IMR-90 (cell line): ENCODE measurements around the gene THAP10. TPM values are rescaled to one million over a fixed set of nuclear protein-coding genes. Genes with fewer than 3 reads are reported as not detected.

ENCODE experiments used
- ATAC-seq: fragments of 200-7000 bp; cut with Tn5 transposase; 2 replicates; pipeline ENCODE4 v1.9.1; 2020; ENCODE audit warnings: low read depth, mild to moderate bottlenecking, moderate library complexity
- BruUV-seq: library from RNA; stranded (reverse); fragments of 400-500 nt; replicated peaks from 2 replicates; lab custom pipeline; 2021; lab: Mats Ljungman, UMichigan
- CTCF ChIA-PET: fragments of 300-600 bp; formaldehyde crosslinking; extraction: SDS; loops from one replicate; lab custom pipeline; 2021; ENCODE audit warnings: antibody characterized with exemption; lab: Yijun Ruan, JAX
- POLR2A ChIA-PET: fragments of 300-600 bp; sonication (Branson Sonifier 250); formaldehyde crosslinking; loops from one replicate; lab custom pipeline; 2022; ENCODE audit warnings: antibody characterized with exemption; ENCODE audit not compliant: unreplicated experiment; lab: Charles Lee
- DNase-seq: peaks from one replicate; pipeline ENCODE4 v3.0.0; 2013
- H2AFZ ChIP-seq: replicated peaks from 2 replicates; pipeline ENCODE3; 2013; ENCODE audit warnings: low read length, mild to moderate bottlenecking; ENCODE audit not compliant: poor library complexity
- H2AK5ac ChIP-seq: 2 replicates; pipeline ENCODE4 v1.6.1; 2013; ENCODE audit warnings: low read depth, low read length, inconsistent platforms
- H2AK9ac ChIP-seq: replicated peaks from 2 replicates; pipeline ENCODE3; 2013; ENCODE audit warnings: mild to moderate bottlenecking, low read depth, low read length, moderate library complexity; ENCODE audit not compliant: poor library complexity
- H2BK120ac ChIP-seq: 2 replicates; pipeline ENCODE4 v1.6.1; 2013; ENCODE audit warnings: low read depth, low read length, inconsistent platforms
- H2BK15ac ChIP-seq: 3 replicates; pipeline ENCODE4 v1.6.1; 2013; ENCODE audit warnings: low read depth, low read length, inconsistent platforms
- H2BK20ac ChIP-seq: 2 replicates; pipeline ENCODE4 v1.6.1; 2013; ENCODE audit warnings: low read depth, mild to moderate bottlenecking, inconsistent platforms, low read length, moderate library complexity
- H2BK5ac ChIP-seq: 2 replicates; pipeline ENCODE4 v1.6.1; 2013; ENCODE audit warnings: mild to moderate bottlenecking, low read depth, low read length, inconsistent platforms; ENCODE audit not compliant: poor library complexity, severe bottlenecking
- H3K14ac ChIP-seq: replicated peaks from 2 replicates; pipeline ENCODE4 v1.6.1; 2013; ENCODE audit warnings: low read depth, low read length, inconsistent platforms
- H3K18ac ChIP-seq: 2 replicates; pipeline ENCODE4 v1.6.1; 2013; ENCODE audit warnings: low read depth, low read length, control low read depth
- H3K23ac ChIP-seq: 2 replicates; pipeline ENCODE4 v1.6.1; 2013; ENCODE audit warnings: low read depth, low read length, inconsistent platforms
- H3K27ac ChIP-seq: 2 replicates; pipeline ENCODE4 v1.5.1; 2013; ENCODE audit warnings: mild to moderate bottlenecking, control low read depth, low read length; ENCODE audit not compliant: insufficient read depth
- H3K27me3 ChIP-seq: 2 replicates; pipeline ENCODE4 v1.6.1; 2013; ENCODE audit warnings: low read length; ENCODE audit not compliant: control insufficient read depth, insufficient read depth
- H3K36me3 ChIP-seq: 2 replicates; pipeline ENCODE4 v1.6.1; 2013; ENCODE audit warnings: low read length, mixed read lengths; ENCODE audit not compliant: control insufficient read depth, insufficient read depth
- H3K4ac ChIP-seq: 2 replicates; pipeline ENCODE4 v1.6.1; 2013; ENCODE audit warnings: low read depth, low read length, inconsistent platforms
- H3K4me1 ChIP-seq: 2 replicates; pipeline ENCODE4 v1.6.1; 2013; ENCODE audit warnings: low read length, mixed read lengths; ENCODE audit not compliant: control insufficient read depth, insufficient read depth
- H3K4me2 ChIP-seq: 2 replicates; pipeline ENCODE4 v1.6.1; 2013; ENCODE audit warnings: low read depth, mild to moderate bottlenecking, control low read depth, low read length, moderate library complexity
- H3K4me3 ChIP-seq: 2 replicates; pipeline ENCODE4 v1.5.1; 2013; ENCODE audit warnings: low read depth, mild to moderate bottlenecking, control low read depth, low read length, moderate library complexity; ENCODE audit not compliant: insufficient read depth
- H3K56ac ChIP-seq: 2 replicates; pipeline ENCODE4 v1.6.1; 2013; ENCODE audit warnings: low read length, inconsistent platforms; ENCODE audit not compliant: insufficient read depth; ENCODE audit errors: extremely low read depth
- H3K79me1 ChIP-seq, 2 experiments: 2 replicates each; pipeline ENCODE4 v1.6.1; 2013; ENCODE audit warnings: low read length in 2 of 2, inconsistent platforms in 1 of 2, low read depth in 1 of 2
- H3K9ac ChIP-seq: 2 replicates; pipeline ENCODE4 v1.6.1; 2013; ENCODE audit warnings: low read depth, low read length, control low read depth
- H3K9me1 ChIP-seq: 2 replicates; pipeline ENCODE4 v1.6.1; 2013; ENCODE audit warnings: low read length, inconsistent platforms; ENCODE audit not compliant: insufficient read depth
- H3K9me3 ChIP-seq: 2 replicates; pipeline ENCODE4 v1.6.1; 2013; ENCODE audit warnings: low read length; ENCODE audit not compliant: control insufficient read depth, insufficient read depth
- H4K20me1 ChIP-seq: 2 replicates; pipeline ENCODE4 v1.6.1; 2013; ENCODE audit warnings: low read length, inconsistent platforms; ENCODE audit not compliant: insufficient read depth
- H4K5ac ChIP-seq: 2 replicates; pipeline ENCODE4 v1.6.1; 2013; ENCODE audit warnings: mild to moderate bottlenecking, low read depth, low read length, control low read depth
- H4K8ac ChIP-seq, 2 experiments: 2 replicates each; pipeline ENCODE4 v1.6.1; 2013; ENCODE audit warnings: low read depth in 2 of 2, low read length in 2 of 2, control low read depth in 1 of 2, inconsistent platforms in 1 of 2
- H4K91ac ChIP-seq: 2 replicates; pipeline ENCODE4 v1.6.1; 2013; ENCODE audit warnings: low read depth, low read length, inconsistent platforms; ENCODE audit not compliant: insufficient read depth
- CEBPB ChIP-seq: IDR thresholded peaks from 2 replicates; pipeline ENCODE4 v1.6.1; 2012; ENCODE audit warnings: low read depth, low read length, improper control_type of control experiment
- RCOR1 ChIP-seq: IDR thresholded peaks from 2 replicates; pipeline ENCODE4 v1.6.1; 2012; ENCODE audit warnings: mild to moderate bottlenecking, low read length, improper control_type of control experiment; ENCODE audit not compliant: insufficient replicate concordance
- WGBS, 2 experiments: methylation state at CpG; one replicate each; pipeline versions ENCODE4 v1.1.5 to v1.1.7; 2013; ENCODE audit warnings: missing lambda C conversion rate in 2 of 2; ENCODE audit not compliant: insufficient read length in 1 of 2; ENCODE audit errors: extremely low coverage in 2 of 2; 5-methylcytosine and 5-hydroxymethylcytosine counted together
- dilution Hi-C: fragments of 300-500 bp; cut with HindIII; formaldehyde crosslinking; loops from one replicate; pipeline ENCODE4 v1.14.3; 2018; ENCODE audit warnings: low sequenced_read_pairs; ENCODE audit not compliant: unreplicated experiment
- in situ Hi-C: fragments of 300-500 bp; cut with MboI; formaldehyde crosslinking; loops from 3 replicates; pipeline ENCODE4 v1.14.3; 2019; ENCODE audit warnings: low sequenced_read_pairs, inconsistent platforms, mixed read lengths
- intact Hi-C: fragments of 100-400 bp; cut with micrococcal nuclease; formaldehyde crosslinking; loops from 2 replicates; pipeline ENCODE4 v1.10.0; 2022
- polyA plus RNA-seq, 3 experiments: library from polyadenylated mRNA; depleted of rRNA; stranded (reverse); fragments of >200 nt; gene quantifications; 2 replicates each; pipeline ENCODE4 v1.2.3, GENCODE V29; 2012; ENCODE audit warnings: low replicate concordance in 1 of 3
- total RNA-seq: library from RNA; depleted of rRNA; stranded (reverse); fragments of >200 nt; gene quantifications from 2 replicates; pipeline ENCODE4 v1.2.3, GENCODE V29; 2012

THAP10 gene
- total and polyA plus RNA-seq, 2 of the 4 experiments (the other 2 are of a cell fraction): 2.3 to 2.8 TPM

GRCh38 chr15:70923311-70924080, 31.3 kb upstream of the THAP10 start:
- Histone ChIP-seq H3K23ac (no peak overlapping the region), H3K79me1 (no peaks in the 10 kb centered on the region), H4K5ac (no peak overlapping the region), H2AK9ac (no peak overlapping the region), H3K18ac (no peak overlapping the region), H3K9ac (no peak overlapping the region), H3K9me1 (0 out of 2 replicates have a peak, but pooled peaks cover 3% of the 10 kb centered on the region), H4K8ac (no peak overlapping the region), H3K56ac (no peak overlapping the region), H4K20me1 (no peaks in the 10 kb centered on the region), H2AFZ (no peak overlapping the region), H3K4ac (no peak overlapping the region), H3K4me2 (no peak overlapping the region), H2BK15ac (no peak overlapping the region), H2BK120ac (no peak overlapping the region), H3K27ac (no peak overlapping the region), H3K4me1 (peaks cover 2% of the 10 kb centered on the region; the same call in 1 of the 2 replicates), H3K4me3 (no peak overlapping the region), H3K14ac (no peak overlapping the region), H4K91ac (no peak overlapping the region), H2AK5ac (no peak overlapping the region), H3K9me3 (no peaks in the 10 kb centered on the region), H2BK20ac (no peak overlapping the region), H3K27me3 (no peaks in the 10 kb centered on the region), H3K36me3 (no peaks in the 10 kb centered on the region), H2BK5ac (no peak overlapping the region)
- WGBS, 2 experiments: no CpG with 5 or more reads among the region's 2 CpGs
- BruUV-seq: no TSS peak
- in situ Hi-C loops: no loop called here
- CTCF ChIA-PET: no interaction called here
- DNase-seq: peak; percentile 19
- dilution Hi-C loops: no loop called here
- POLR2A ChIA-PET: no interaction called here
- TF ChIP-seq CEBPB: peak; percentile 78
- TF ChIP-seq RCOR1: no peak
- intact Hi-C loops: no loop called here
- no peak for ATAC-seq
